GM21529 (cell line): ENCODE measurements around the gene HSPB2.
"Not testable (repeated sequence)": the region's sequence is repeated elsewhere in the genome, so short reads cannot be mapped to it uniquely, and the experiment has no call there.

Experiments used
- ATAC-seq: cut with Tn5 transposase; IDR thresholded peaks from one replicate; pipeline ENCODE4 v1.9.1; 2021; ENCODE audit not compliant: unreplicated experiment

Gene HSPB2

DNA sequence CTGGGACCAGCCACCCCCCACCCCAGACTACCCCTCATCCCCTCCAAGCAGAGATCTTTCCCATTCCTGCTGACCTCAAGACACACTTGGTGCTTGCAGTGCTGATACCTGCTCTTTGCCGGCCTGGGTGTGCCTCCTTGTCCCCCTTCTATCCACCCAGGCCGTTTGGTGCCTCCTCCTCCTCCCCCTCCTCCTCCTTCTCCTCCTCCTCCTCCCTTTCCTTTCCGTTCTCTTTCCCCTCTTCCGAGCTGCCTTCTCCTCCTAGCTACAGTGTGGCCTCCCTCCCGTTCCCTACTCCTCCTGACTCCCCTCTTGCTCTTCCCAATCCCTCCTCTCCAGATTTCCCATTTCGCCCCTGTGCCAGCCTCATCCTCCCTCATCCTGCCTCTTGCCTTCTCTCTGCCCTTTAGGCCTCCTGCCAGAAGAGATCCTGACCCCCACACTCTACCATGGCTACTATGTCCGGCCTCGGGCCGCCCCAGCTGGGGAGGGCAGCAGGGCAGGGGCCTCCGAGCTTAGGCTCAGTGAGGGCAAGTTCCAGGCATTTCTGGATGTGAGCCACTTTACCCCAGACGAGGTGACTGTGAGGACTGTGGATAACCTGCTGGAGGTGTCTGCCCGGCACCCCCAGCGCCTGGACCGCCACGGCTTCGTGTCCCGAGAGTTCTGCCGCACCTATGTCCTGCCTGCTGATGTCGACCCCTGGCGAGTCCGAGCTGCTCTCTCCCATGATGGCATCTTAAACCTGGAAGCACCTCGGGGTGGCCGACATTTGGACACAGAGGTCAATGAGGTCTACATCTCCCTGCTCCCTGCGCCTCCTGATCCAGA lies 712 bp downstream of the HSPB2 start:
- no peak for ATAC-seq

DNA sequence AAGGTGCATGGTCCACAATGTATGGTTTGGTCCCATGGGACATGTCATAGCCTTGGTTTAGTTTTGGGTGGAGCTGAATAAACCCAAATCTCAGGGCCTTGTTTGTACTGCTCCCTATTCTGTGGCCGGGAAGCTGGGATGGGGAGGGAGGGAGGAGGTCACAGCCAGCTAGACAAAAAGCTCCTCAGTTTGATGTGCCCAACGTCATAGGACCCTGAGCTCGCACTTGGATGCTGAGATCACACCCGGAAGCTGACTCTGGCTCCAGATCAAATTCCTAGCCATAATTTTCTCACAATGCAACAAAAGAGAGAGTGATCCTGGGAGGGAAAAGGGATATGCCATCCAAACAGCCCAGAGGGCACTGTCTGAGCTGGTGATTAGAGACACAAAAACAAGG lies 1.5 kb downstream of the HSPB2 start:
- no peak for ATAC-seq

GRCh38 chr11:111916768-111917167 lies 4.2 kb downstream of the HSPB2 start:
- ATAC-seq, result no peak

DNA sequence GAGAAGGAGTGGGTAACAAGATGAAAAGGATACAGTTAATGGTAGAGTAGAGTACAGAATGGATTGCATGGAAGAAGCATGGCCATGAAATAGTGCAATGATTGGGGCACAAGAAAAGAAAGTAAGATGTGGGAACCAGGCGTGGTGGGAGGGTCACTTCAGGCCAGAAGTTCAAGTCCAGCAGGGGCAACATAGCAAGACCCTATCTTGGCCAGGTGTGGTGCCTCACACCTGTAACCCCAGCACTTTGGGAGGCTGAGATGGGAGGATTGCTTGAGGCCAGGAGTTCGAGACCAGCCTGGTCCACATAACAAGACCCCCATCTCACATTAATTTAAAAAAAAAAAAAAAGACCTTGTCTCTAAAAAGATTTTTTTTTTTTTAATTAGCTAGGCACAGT lies 4.8 kb downstream of the HSPB2 start:
- ATAC-seq, result no peak

DNA sequence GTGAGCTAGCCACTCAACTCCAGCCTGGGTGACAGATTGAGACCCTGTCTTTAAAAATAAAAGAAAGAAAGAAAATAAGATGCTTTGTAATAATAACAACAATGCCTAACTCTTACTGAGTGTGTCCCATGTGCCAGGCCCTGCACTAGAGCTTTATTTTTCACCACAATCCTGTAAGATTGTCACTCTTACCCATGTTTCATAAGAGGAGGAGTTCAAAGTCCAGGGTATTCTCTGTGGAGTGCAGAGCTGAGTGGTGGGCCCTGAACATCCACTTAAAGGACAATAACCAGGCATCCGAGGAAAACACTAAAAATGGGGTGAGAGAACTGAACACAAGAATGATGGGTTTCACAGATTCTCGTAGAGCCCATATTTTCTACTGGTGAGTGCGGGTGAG lies 5.3 kb downstream of the HSPB2 start:
- ATAC-seq, result no peak

DNA sequence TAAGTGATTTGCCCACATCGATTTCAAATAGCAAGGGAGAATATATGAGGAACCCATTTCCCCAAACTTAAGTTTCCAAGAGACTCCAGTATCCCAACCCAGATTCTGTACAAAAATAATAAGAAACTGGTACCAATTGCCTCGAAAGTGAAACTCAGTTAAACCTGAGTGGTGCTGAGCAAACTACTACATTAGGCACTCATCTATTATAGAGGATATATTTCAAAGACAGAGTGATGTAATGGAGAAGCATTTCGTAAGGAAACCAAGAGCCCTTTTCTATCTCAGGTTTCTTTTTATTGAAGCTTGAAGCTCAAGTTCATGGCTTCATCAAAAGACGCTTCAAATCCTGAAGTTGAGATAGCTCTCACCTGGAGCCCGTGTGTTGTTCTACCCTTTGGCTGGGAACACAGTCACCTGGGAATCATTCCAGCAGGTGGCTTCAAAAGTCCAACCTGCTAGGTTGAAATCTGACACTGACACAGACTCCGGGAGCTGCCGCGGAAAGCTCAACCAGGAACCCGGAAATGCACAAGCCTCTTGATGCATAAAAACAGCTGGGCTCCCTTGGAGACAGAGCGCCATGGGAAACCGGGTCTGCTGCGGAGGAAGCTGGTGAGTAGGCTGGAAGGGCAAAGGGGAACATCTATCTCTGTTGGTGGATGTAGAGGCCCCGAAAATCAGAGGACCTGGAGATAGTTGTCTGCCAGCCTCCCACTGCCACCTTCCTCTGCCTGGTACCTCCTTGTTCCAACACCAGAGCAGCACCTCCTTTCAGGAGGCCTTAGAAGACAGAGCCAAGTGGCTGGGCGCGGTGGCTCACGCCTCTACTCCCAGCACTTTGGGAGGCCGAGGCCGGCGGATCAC lies 6.1 kb downstream of the HSPB2 start, which contains the start of gene C11orf52:
Gene C11orf52 (plus strand): TSS at position 524 of the 867 bp plus-strand sequence. CDS start 60 bp downstream, at position 584.
- ATAC-seq, result no peak

DNA sequence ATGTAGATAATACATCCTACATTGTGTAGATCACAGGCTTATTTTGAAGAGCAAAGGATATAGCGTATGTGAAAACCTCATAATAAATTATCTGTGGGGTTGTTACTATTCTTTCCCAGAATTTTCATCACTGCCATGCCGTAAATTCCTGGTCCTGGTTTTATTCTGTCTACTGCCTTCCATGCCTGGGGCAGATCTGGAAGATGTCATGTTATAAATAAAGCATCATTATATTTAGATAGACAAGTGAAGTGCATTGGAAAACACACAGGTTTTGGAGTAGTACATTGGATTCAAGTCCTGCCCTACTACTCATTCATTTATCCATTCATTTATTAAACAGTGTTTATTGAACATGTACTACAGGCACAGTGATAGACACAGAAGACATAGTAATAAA lies 8.4 kb downstream of the HSPB2 start:
- ATAC-seq, result no peak

DNA sequence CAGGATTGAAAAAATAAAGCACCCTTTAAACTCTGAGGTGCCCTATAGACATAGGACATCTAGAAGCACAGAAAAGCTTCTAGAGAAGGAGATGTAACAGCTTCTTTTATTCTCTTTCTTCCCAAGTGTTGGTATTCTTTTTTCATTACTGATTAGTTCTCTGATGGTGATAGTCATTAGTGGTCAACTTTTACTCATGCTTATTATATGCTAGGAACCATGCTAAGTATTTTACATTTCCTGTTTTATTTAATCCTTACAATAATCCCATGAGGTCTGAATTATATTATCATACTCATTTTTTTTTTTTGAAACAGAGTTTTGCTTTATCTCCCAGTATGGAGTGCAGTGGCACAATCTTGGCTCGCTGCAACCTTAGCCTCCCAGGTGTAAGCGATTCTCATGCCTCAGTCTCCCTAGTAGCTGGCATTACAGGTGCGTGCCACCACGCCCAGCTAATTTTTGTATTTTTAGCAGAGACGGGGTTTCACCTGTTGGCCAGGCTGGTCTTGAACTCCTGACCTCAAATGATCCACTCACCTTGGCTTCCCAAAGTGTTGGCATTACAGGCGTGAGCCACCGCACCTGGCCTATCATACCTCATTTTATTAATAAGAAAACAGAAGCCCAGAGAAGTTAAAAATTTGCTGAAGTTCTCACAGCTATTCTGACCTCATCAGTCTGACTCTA lies 9.2 kb downstream of the HSPB2 start:
- ATAC-seq, result no peak

- ATAC-seq, result no peak
Observed at GRCh38 chr11:111922803-111923202, 10.3 kb downstream of the HSPB2 start.

GRCh38 chr11:111923351-111923788 lies 10.8 kb downstream of the HSPB2 start:
- no peak for ATAC-seq

- ATAC-seq, result no peak
Observed at GRCh38 chr11:111923951-111924350, 11.4 kb downstream of the HSPB2 start.

- ATAC-seq, result no peak
Observed at GRCh38 chr11:111925953-111926352, 13.4 kb downstream of the HSPB2 start.

- peak; percentile 93 for ATAC-seq
Observed at GRCh38 chr11:111926505-111927391, 14.2 kb downstream of the HSPB2 start.

DNA sequence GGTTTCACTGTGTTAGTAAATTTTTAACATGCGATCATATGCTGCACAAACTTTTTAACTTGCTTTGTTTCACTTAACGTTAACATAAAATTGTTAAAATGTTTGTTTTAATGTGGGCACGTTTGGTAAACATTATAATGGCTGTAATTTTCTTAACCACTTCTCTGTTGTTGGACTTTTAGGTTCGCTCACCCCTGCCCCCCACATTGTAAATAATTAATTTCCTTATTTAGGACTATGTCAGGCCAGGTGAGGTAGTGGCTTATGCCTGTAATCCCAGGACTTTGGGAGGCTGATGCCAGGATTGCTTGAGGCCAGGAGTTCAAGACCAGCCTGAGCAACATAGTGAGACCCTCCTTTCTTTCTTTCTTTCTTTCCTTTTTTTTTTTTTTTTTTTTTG lies 17.9 kb downstream of the HSPB2 start:
- no peak for ATAC-seq

- ATAC-seq, result no peak
Observed at GRCh38 chr11:111932611-111932950, 20.0 kb downstream of the HSPB2 start.

- ATAC-seq, result not testable (repeated sequence)
Observed at GRCh38 chr11:111933176-111933575, 20.6 kb downstream of the HSPB2 start.

GRCh38 chr11:111933872-111934271 lies 21.3 kb downstream of the HSPB2 start:
- ATAC-seq, result no peak

DNA sequence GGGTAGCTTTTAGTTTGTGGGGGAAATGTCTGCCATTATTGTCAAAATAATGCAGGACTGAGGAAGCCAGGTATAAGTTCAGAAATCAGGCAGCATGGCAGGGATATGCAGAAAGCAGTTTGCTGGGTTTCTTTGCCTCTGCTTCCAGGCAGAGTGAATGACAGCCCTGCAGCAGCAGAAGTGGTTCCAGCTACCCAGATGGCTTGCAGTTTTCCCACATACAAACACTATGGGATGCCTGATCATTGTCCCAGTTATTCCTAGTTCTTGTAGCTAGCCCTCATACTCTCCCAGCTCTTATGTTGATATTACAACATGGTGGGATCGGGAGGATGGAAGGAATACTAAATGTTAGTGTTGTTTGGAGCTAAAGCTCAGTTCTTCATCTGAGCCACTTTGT lies 21.8 kb downstream of the HSPB2 start:
- ATAC-seq, result no peak

- no peak for ATAC-seq
Observed at GRCh38 chr11:111935317-111936039, 22.9 kb downstream of the HSPB2 start.

GRCh38 chr11:111936040-111936540 lies 23.6 kb downstream of the HSPB2 start:
- no peak for ATAC-seq
